22Rv1 (cell line): ENCODE results near the gene SPATA12.

ENCODE experiments used
- CTCF ChIP-seq: fragments of 450-650 bp; IDR thresholded peaks from 2 replicates; pipeline ENCODE4 v1.5.1; 2017; ENCODE audit warnings: mild to moderate bottlenecking
- ZFX ChIP-seq: fragments of 450-650 bp; IDR thresholded peaks from 2 replicates; pipeline ENCODE4 v1.6.1; 2017; ENCODE audit warnings: antibody characterized with exemption, borderline replicate concordance

- TF ChIP-seq CTCF (no peak), ZFX (no peak)
Measured at GRCh38 chr3:57036952-57037351, 23.5 kb upstream of the SPATA12 start.
